A549 (cell line): Measurements from ENCODE around the gene TBC1D21.

Source experiments
- BHLHE40 ChIP-seq: IDR thresholded peaks from 2 replicates; pipeline ENCODE4 v1.6.1; 2012; ENCODE audit warnings: low read depth, low read length, inconsistent platforms
- CHD4 ChIP-seq: fragments of 200-600 bp; sonication (generic); IDR thresholded peaks from 2 replicates; pipeline ENCODE4 v1.6.1; 2016; ENCODE audit warnings: antibody characterized with exemption, mild to moderate bottlenecking, borderline replicate concordance
- EP300 ChIP-seq, 2 experiments: fragments of >200 bp; sonication (Bioruptor Twin); formaldehyde crosslinking; IDR thresholded peaks; 2 replicates in 1 of 2; 3 replicates in 1 of 2; pipeline ENCODE4 v1.6.1; 2016 to 2017
- GATA3 ChIP-seq: IDR thresholded peaks from 2 replicates; pipeline ENCODE4 v1.6.1; 2012; ENCODE audit warnings: borderline replicate concordance
- HDAC2 ChIP-seq: fragments of 200-600 bp; sonication (generic); IDR thresholded peaks from 2 replicates; pipeline ENCODE4 v1.6.1; 2016
- MAX ChIP-seq: IDR thresholded peaks from 2 replicates; pipeline ENCODE4 v1.6.1; 2012
- POLR2A ChIP-seq: IDR thresholded peaks from 2 replicates; pipeline ENCODE4 v1.6.1; 2012; ENCODE audit warnings: mild to moderate bottlenecking, low read length
- RAD21 ChIP-seq, 2 experiments: fragments of >200 bp in 1 of 2; sonication (Bioruptor Twin) in 1 of 2; formaldehyde crosslinking in 1 of 2; IDR thresholded peaks in 1 of 2; conservative IDR thresholded peaks in 1 of 2; 2 replicates in 1 of 2; 3 replicates in 1 of 2; pipeline ENCODE4 v1.6.1; 2012 to 2018; ENCODE audit warnings: inconsistent platforms in 1 of 2
- RCOR1 ChIP-seq: fragments of 150-350 bp; IDR thresholded peaks from 2 replicates; pipeline ENCODE4 v1.6.1; 2014; ENCODE audit warnings: antibody characterized with exemption, low read length, low read depth
- TF ChIP-seq, protein P1 (sequence below): fragments of >200 bp; sonication (Bioruptor Twin); formaldehyde crosslinking; IDR thresholded peaks from 3 replicates; pipeline ENCODE4 v1.5.1; 2016
- TF ChIP-seq, protein P2 (sequence below): fragments of 200-600 bp; sonication (generic); IDR thresholded peaks from 2 replicates; pipeline ENCODE4 v1.6.1; 2016; ENCODE audit warnings: antibody characterized with exemption, mild to moderate bottlenecking, moderate library complexity

DNA sequence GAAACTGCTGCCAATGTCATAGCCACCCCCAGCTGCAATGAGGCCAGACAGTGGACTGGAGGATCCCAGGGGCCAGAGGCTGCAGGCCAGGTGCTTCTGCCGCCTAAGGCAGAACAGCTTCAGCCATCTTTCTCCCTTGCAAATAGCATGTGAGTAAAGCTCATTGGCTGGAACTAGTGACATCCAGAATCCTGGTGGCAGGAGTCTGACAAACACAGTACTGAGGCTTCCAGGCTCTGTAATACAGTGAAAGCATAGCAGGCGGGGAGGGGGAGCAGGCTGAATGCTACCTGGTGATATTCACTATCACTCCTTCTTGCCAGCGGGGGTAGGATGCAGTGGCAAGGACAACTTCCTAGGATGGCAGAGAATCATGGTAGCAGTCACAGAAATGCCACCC lies 36.5 kb upstream of the TBC1D21 start:
- TF ChIP-seq GATA3 = no peak
- TF ChIP-seq, protein P1, sequence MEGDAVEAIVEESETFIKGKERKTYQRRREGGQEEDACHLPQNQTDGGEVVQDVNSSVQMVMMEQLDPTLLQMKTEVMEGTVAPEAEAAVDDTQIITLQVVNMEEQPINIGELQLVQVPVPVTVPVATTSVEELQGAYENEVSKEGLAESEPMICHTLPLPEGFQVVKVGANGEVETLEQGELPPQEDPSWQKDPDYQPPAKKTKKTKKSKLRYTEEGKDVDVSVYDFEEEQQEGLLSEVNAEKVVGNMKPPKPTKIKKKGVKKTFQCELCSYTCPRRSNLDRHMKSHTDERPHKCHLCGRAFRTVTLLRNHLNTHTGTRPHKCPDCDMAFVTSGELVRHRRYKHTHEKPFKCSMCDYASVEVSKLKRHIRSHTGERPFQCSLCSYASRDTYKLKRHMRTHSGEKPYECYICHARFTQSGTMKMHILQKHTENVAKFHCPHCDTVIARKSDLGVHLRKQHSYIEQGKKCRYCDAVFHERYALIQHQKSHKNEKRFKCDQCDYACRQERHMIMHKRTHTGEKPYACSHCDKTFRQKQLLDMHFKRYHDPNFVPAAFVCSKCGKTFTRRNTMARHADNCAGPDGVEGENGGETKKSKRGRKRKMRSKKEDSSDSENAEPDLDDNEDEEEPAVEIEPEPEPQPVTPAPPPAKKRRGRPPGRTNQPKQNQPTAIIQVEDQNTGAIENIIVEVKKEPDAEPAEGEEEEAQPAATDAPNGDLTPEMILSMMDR = no peak
- TF ChIP-seq MAX = no peak
- TF ChIP-seq RAD21 (conservative IDR thresholded peaks at IDR 0.05 in 1 of 2, IDR thresholded peaks at IDR 0.05 in 1 of 2) = no peak
- no peak for TF ChIP-seq CHD4
- TF ChIP-seq HDAC2 = no peak
- TF ChIP-seq, protein P2, sequence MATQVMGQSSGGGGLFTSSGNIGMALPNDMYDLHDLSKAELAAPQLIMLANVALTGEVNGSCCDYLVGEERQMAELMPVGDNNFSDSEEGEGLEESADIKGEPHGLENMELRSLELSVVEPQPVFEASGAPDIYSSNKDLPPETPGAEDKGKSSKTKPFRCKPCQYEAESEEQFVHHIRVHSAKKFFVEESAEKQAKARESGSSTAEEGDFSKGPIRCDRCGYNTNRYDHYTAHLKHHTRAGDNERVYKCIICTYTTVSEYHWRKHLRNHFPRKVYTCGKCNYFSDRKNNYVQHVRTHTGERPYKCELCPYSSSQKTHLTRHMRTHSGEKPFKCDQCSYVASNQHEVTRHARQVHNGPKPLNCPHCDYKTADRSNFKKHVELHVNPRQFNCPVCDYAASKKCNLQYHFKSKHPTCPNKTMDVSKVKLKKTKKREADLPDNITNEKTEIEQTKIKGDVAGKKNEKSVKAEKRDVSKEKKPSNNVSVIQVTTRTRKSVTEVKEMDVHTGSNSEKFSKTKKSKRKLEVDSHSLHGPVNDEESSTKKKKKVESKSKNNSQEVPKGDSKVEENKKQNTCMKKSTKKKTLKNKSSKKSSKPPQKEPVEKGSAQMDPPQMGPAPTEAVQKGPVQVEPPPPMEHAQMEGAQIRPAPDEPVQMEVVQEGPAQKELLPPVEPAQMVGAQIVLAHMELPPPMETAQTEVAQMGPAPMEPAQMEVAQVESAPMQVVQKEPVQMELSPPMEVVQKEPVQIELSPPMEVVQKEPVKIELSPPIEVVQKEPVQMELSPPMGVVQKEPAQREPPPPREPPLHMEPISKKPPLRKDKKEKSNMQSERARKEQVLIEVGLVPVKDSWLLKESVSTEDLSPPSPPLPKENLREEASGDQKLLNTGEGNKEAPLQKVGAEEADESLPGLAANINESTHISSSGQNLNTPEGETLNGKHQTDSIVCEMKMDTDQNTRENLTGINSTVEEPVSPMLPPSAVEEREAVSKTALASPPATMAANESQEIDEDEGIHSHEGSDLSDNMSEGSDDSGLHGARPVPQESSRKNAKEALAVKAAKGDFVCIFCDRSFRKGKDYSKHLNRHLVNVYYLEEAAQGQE = no peak
- TF ChIP-seq POLR2A = no peak
- TF ChIP-seq RCOR1 = no peak
- no peak for TF ChIP-seq EP300 (IDR thresholded peaks at IDR 0.05)
- TF ChIP-seq BHLHE40 = no peak
